H1 (cell line): ENCODE data around the gene PTH1R. TPM values are rescaled to one million over a fixed set of nuclear protein-coding genes. Genes with fewer than 3 reads are reported as not detected.
A peak's percentile ranks its signal among the peaks of the same experiment; 100 is the strongest.

Source experiments
- CTCF ChIA-PET: fragments of 300-600 bp; sonication (Branson Sonifier 250); formaldehyde crosslinking; loops from one replicate; lab custom pipeline; 2021; ENCODE audit not compliant: partially characterized antibody; lab: Charles Lee
- POLR2A ChIA-PET: fragments of 300-600 bp; sonication (Branson Sonifier 250); formaldehyde crosslinking; loops from one replicate; lab custom pipeline; 2021; ENCODE audit warnings: inconsistent platforms; ENCODE audit not compliant: partially characterized antibody; lab: Charles Lee
- DNase-seq, 2 experiments: peaks; one replicate each; pipeline versions ENCODE4 v3.0.0 to v3.0.0-alpha.2; 2010 to 2022; ENCODE audit warnings: low spot score in 2 of 2, low read depth in 1 of 2, mixed read lengths in 1 of 2
- FAIRE-seq: peaks from 2 replicates; lab custom pipeline; 2011; peaks lifted over from hg19 to GRCh38; lab: Jason Lieb, UNC
- H2AFZ ChIP-seq: 2 replicates; pipeline ENCODE4 v1.8.1; 2012; ENCODE audit warnings: low read length, inconsistent platforms
- H2AK5ac ChIP-seq: 2 replicates; pipeline ENCODE4 v1.6.1; 2013; ENCODE audit warnings: low read depth, low read length
- H2BK120ac ChIP-seq: replicated peaks from 2 replicates; pipeline ENCODE3; 2013; ENCODE audit warnings: low read depth, low read length, inconsistent platforms
- H2BK12ac ChIP-seq: 2 replicates; pipeline ENCODE4 v1.6.1; 2013; ENCODE audit warnings: low read depth, low read length
- H2BK15ac ChIP-seq: 2 replicates; pipeline ENCODE4 v1.6.1; 2013; ENCODE audit warnings: low read length
- H2BK20ac ChIP-seq: 2 replicates; pipeline ENCODE4 v1.6.1; 2013; ENCODE audit warnings: low read length
- H2BK5ac ChIP-seq: 2 replicates; pipeline ENCODE4 v1.6.1; 2013; ENCODE audit warnings: low read depth, low read length
- H3K14ac ChIP-seq: 2 replicates; pipeline ENCODE4 v1.6.1; 2013; ENCODE audit warnings: inconsistent platforms; ENCODE audit not compliant: insufficient read length
- H3K18ac ChIP-seq: 2 replicates; pipeline ENCODE4 v1.6.1; 2013; ENCODE audit warnings: low read length; ENCODE audit errors: extremely low read depth
- H3K23ac ChIP-seq: 2 replicates; pipeline ENCODE4 v1.6.1; 2013; ENCODE audit warnings: inconsistent platforms; ENCODE audit not compliant: insufficient read length
- H3K23me2 ChIP-seq: 2 replicates; pipeline ENCODE4 v1.6.1; 2013; ENCODE audit warnings: low read depth, low read length
- H3K27ac ChIP-seq: 2 replicates; pipeline ENCODE4 v1.6.1; 2011; ENCODE audit warnings: low read depth, low read length, inconsistent platforms
- H3K27me3 ChIP-seq, 4 experiments: replicated peaks in 1 of 4; 1 replicate in 1 of 4; 2 replicates in 3 of 4; pipeline versions ENCODE4 v1.6.1 to v1.8.1; 2011 to 2013; ENCODE audit warnings: low read length in 3 of 4, mild to moderate bottlenecking in 3 of 4, inconsistent platforms in 2 of 4, mixed read lengths in 2 of 4, moderate library complexity in 1 of 4; ENCODE audit not compliant: control insufficient read depth in 3 of 4, insufficient read depth in 3 of 4; ENCODE audit errors: extremely low read depth in 1 of 4
- H3K36me3 ChIP-seq, 4 experiments: 2 replicates each; pipeline versions ENCODE4 v1.6.1 to v1.8.1; 2011 to 2013; ENCODE audit warnings: mild to moderate bottlenecking in 4 of 4, low read length in 3 of 4, moderate library complexity in 2 of 4, control low read depth in 1 of 4, inconsistent platforms in 1 of 4; ENCODE audit not compliant: insufficient read depth in 4 of 4, control insufficient read depth in 2 of 4
- H3K4ac ChIP-seq: replicated peaks from 2 replicates; pipeline ENCODE3; 2013; ENCODE audit warnings: low read length, low read depth, mixed read lengths, inconsistent platforms; ENCODE audit not compliant: insufficient read length
- H3K4me1 ChIP-seq, 4 experiments: replicated peaks in 1 of 4; 1 replicate in 1 of 4; 2 replicates in 3 of 4; pipeline versions ENCODE4 v1.6.1 to v1.8.1; 2011 to 2013; ENCODE audit warnings: low read length in 3 of 4, inconsistent platforms in 2 of 4, mixed read lengths in 1 of 4; ENCODE audit not compliant: insufficient read depth in 4 of 4, control insufficient read depth in 3 of 4
- H3K4me2 ChIP-seq, 2 experiments: 2 replicates each; pipeline versions ENCODE4 v1.6.1 to v1.8.1; 2011 to 2013; ENCODE audit warnings: low read depth in 2 of 2, low read length in 2 of 2, control low read depth in 1 of 2, inconsistent platforms in 1 of 2, mild to moderate bottlenecking in 1 of 2; ENCODE audit not compliant: insufficient read depth in 1 of 2
- H3K4me3 ChIP-seq, 4 experiments: fragments of 200-600, 300-600 bp in 1 of 4; sonication (generic), shearing (Covaris generic), sonication (Bioruptor Twin) in 1 of 4; 2 replicates each; pipeline versions ENCODE4 v1.5.1 to v1.8.1; 2011 to 2016; ENCODE audit warnings: low read length in 4 of 4, low read depth in 3 of 4, control low read depth in 2 of 4, inconsistent platforms in 2 of 4, mild to moderate bottlenecking in 2 of 4, mixed read lengths in 1 of 4, moderate library complexity in 1 of 4; ENCODE audit not compliant: insufficient read depth in 2 of 4; ENCODE audit errors: extremely low read depth in 1 of 4
- H3K56ac ChIP-seq: replicated peaks from 2 replicates; pipeline ENCODE3; 2013; ENCODE audit warnings: low read depth, mild to moderate bottlenecking, mixed read lengths, low read length, inconsistent platforms; ENCODE audit not compliant: insufficient read length
- H3K79me1 ChIP-seq: 2 replicates; pipeline ENCODE4 v1.6.1; 2013; ENCODE audit warnings: low read depth, low read length, control low read depth
- H3K79me2 ChIP-seq, 2 experiments: 2 replicates each; pipeline versions ENCODE4 v1.6.1 to v1.8.1; 2012 to 2013; ENCODE audit warnings: low read length in 2 of 2, mild to moderate bottlenecking in 2 of 2, inconsistent platforms in 1 of 2; ENCODE audit not compliant: insufficient read depth in 2 of 2, control insufficient read depth in 1 of 2
- H3K9ac ChIP-seq, 4 experiments: replicated peaks in 1 of 4; 1 replicate in 1 of 4; 2 replicates in 3 of 4; pipeline versions ENCODE4 v1.6.1 to v1.8.1; 2011 to 2013; ENCODE audit warnings: low read depth in 3 of 4, low read length in 3 of 4, control low read depth in 2 of 4, mild to moderate bottlenecking in 2 of 4, moderate library complexity in 2 of 4, inconsistent platforms in 1 of 4; ENCODE audit errors: extremely low read depth in 1 of 4
- H3K9me3 ChIP-seq, 2 experiments: 2 replicates each; pipeline versions ENCODE4 v1.6.1 to v1.8.1; 2012 to 2013; ENCODE audit warnings: mild to moderate bottlenecking in 2 of 2, moderate library complexity in 2 of 2, control low read depth in 1 of 2, inconsistent platforms in 1 of 2, low read depth in 1 of 2, low read length in 1 of 2, mixed read lengths in 1 of 2; ENCODE audit not compliant: insufficient read depth in 2 of 2
- H4K20me1 ChIP-seq, 2 experiments: replicated peaks in 1 of 2; 2 replicates each; pipeline versions ENCODE3 to v1.8.1; 2011 to 2013; ENCODE audit warnings: inconsistent platforms in 2 of 2, low read length in 2 of 2, mild to moderate bottlenecking in 1 of 2; ENCODE audit not compliant: insufficient read depth in 2 of 2, control insufficient read depth in 1 of 2
- H4K5ac ChIP-seq: 2 replicates; pipeline ENCODE4 v1.6.1; 2013; ENCODE audit warnings: low read length, low read depth, mixed read lengths, inconsistent platforms; ENCODE audit not compliant: insufficient read length
- H4K8ac ChIP-seq: 2 replicates; pipeline ENCODE4 v1.8.0; 2013; ENCODE audit warnings: mild to moderate bottlenecking, moderate library complexity, low read length, inconsistent platforms; ENCODE audit not compliant: insufficient read depth; ENCODE audit errors: extremely low read depth
- H4K91ac ChIP-seq: replicated peaks from 2 replicates; pipeline ENCODE3; 2013; ENCODE audit warnings: low read length, mixed read lengths, inconsistent platforms; ENCODE audit not compliant: insufficient read length
- BCL11A ChIP-seq, 2 experiments: IDR thresholded peaks; one replicate each; pipeline ENCODE4 v1.6.1; 2011; ENCODE audit warnings: low read depth in 2 of 2, low read length in 2 of 2, mild to moderate bottlenecking in 2 of 2
- BRCA1 ChIP-seq: IDR thresholded peaks from 2 replicates; pipeline ENCODE4 v1.6.1; 2012; ENCODE audit warnings: low read depth, low read length, improper control_type of control experiment
- CTBP2 ChIP-seq: IDR thresholded peaks from 2 replicates; pipeline ENCODE4 v1.7.0; 2011; ENCODE audit warnings: borderline replicate concordance, mild to moderate bottlenecking, moderate library complexity, mixed read lengths, low read length; ENCODE audit not compliant: insufficient read depth, insufficient read length
- EGR1 ChIP-seq: IDR thresholded peaks from 2 replicates; pipeline ENCODE4 v1.6.1; 2011; ENCODE audit warnings: low read depth, low read length, borderline replicate concordance
- HDAC6 ChIP-seq: IDR thresholded peaks from one replicate; pipeline ENCODE4 v1.7.1; 2012; ENCODE audit warnings: low read depth, mild to moderate bottlenecking, inconsistent platforms, low read length, moderate library complexity
- JUN ChIP-seq: IDR thresholded peaks from 2 replicates; pipeline ENCODE4 v1.6.1; 2011; ENCODE audit warnings: low read depth, mild to moderate bottlenecking, improper control_type of control experiment, low read length
- KDM4A ChIP-seq: IDR thresholded peaks from one replicate; pipeline ENCODE4 v1.7.1; 2012; ENCODE audit warnings: low read depth, mild to moderate bottlenecking, moderate library complexity, low read length, inconsistent platforms; ENCODE audit not compliant: severe bottlenecking
- NRF1 ChIP-seq: IDR thresholded peaks from 2 replicates; pipeline ENCODE4 v1.6.1; 2011; ENCODE audit warnings: mild to moderate bottlenecking, low read depth, low read length, improper control_type of control experiment
- POLR2AphosphoS5 ChIP-seq: IDR thresholded peaks from 2 replicates; pipeline ENCODE4 v1.6.1; 2011; ENCODE audit warnings: low read depth, low read length
- RBBP5 ChIP-seq: IDR thresholded peaks from 2 replicates; pipeline ENCODE4 v1.7.1; 2012; ENCODE audit warnings: low read depth, mild to moderate bottlenecking, inconsistent platforms, low read length, moderate library complexity, borderline replicate concordance
- SAP30 ChIP-seq: fragments of 300-600 bp; sonication (generic); IDR thresholded peaks from 2 replicates; pipeline ENCODE4 v1.7.1; 2012; ENCODE audit warnings: low read length, moderate library complexity, mild to moderate bottlenecking, inconsistent platforms; ENCODE audit not compliant: insufficient read depth, insufficient replicate concordance
- SP1 ChIP-seq: IDR thresholded peaks from 2 replicates; pipeline ENCODE4 v1.6.1; 2011; ENCODE audit warnings: low read depth, low read length
- TEAD4 ChIP-seq: IDR thresholded peaks from 2 replicates; pipeline ENCODE4 v1.6.1; 2012; ENCODE audit warnings: low read depth, low read length, inconsistent platforms, mixed read lengths
- WGBS, 2 experiments: shearing (Covaris generic) in 1 of 2; methylation state at CpG; one replicate each; pipeline versions ENCODE4 v1.1.6 to v1.1.7; 2013 to 2015; ENCODE audit warnings: low lambda C conversion rate in 2 of 2, mixed read lengths in 2 of 2, inconsistent platforms in 1 of 2, low coverage in 1 of 2, missing lambda C conversion rate in 1 of 2; ENCODE audit not compliant: insufficient replicate concordance in 2 of 2, insufficient coverage in 1 of 2, insufficient read length in 1 of 2; ENCODE audit errors: extremely low coverage in 1 of 2, missing lambda C conversion rate in 1 of 2; 5-methylcytosine and 5-hydroxymethylcytosine counted together
- polyA plus RNA-seq, 7 experiments: library from polyadenylated mRNA; depleted of rRNA in 3 of 7; stranded (reverse) in 5 of 7; unstranded in 2 of 7; fragments of >200 nt in 5 of 7; fragments of 200-250 nt in 2 of 7; gene quantifications; 1 replicate in 5 of 7; 2 replicates in 1 of 7; 4 replicates in 1 of 7; pipeline versions ENCODE4 v1.2.1 to v1.2.3, GENCODE V29; 2011 to 2013; ENCODE audit warnings: missing spikeins in 2 of 7, mixed read lengths in 2 of 7
- total RNA-seq: library from RNA; stranded (reverse); fragmentation: NEBNext Ultra II Directional; extraction: Animal tissue kit (Norgen Biotek cat#: 25700); gene quantifications from 2 replicates; pipeline ENCODE4 v1.2.1, GENCODE V29; 2021
- TF ChIP-seq, protein P1 (sequence below): IDR thresholded peaks from 2 replicates; pipeline ENCODE4 v1.6.1; 2012; ENCODE audit warnings: inconsistent platforms

PTH1R gene
- total and polyA plus RNA-seq, 2 of the 8 experiments (the other 6 are each of a cell fraction or from before 2014, with no cell fraction given): 0.57 to 1.5 TPM

DNA sequence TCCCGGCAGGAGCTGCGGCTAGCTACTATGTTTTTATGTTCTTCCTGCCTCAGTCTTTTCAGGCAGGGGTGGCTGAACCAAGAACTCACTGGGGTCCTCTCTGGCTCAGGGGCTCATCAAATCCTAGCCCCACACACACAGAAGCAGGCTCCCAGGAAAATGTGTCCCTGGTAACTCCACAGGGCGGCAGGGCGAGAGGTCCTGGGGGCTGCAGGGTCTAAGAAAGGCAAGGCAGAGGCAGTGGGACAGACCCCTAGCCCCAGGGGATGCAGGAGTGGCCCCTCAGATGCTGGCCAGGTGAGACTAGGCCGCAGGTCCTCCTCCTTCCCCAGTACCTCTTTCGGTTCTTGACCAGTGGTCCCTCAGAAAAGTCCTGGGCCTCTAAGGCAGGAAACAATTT lies 48.9 kb downstream of the PTH1R start:
- Histone ChIP-seq H3K9me3 (no peaks in the 10 kb centered on the region), H4K8ac (peak overlapping the region; percentile 9; the same call in 1 of the 2 replicates), H3K36me3 (peaks cover 14 to 23% (median 19%) of the 10 kb centered on the region in 4 experiments), H3K23me2 (no peaks in the 10 kb centered on the region), H2BK12ac (no peak overlapping the region), H4K91ac (no peak overlapping the region), H2AFZ (no peak overlapping the region), H2AK5ac (no peak overlapping the region), H3K4ac (no peak overlapping the region), H3K18ac (no peak overlapping the region), H3K27ac (no peak overlapping the region), H3K4me2 (no peak overlapping the region), H3K56ac (no peak overlapping the region), H4K5ac (no peak overlapping the region), H2BK120ac (no peak overlapping the region), H3K4me3 (no peak overlapping the region), H3K4me1 (peaks cover 0 to 3% (median 0%) of the 10 kb centered on the region in 4 experiments; a peak in 1 of 7 replicates), H3K9ac (no peak overlapping the region), H3K23ac (no peak overlapping the region), H2BK20ac (no peak overlapping the region), H3K79me1 (peaks cover 15% of the 10 kb centered on the region), H3K79me2 (peaks cover 0 to 17% of the 10 kb centered on the region in 2 experiments; a peak in 1 of 4 replicates), H3K27me3 (no peaks in the 10 kb centered on the region), H4K20me1 (peaks cover 9 to 11% of the 10 kb centered on the region in 2 experiments), H3K14ac (no peak overlapping the region), H2BK5ac (no peak overlapping the region), H2BK15ac (no peak overlapping the region)
- WGBS, 2 experiments: 89% methylated on average over 6 of the region's 6 CpGs; no CpG with 5 or more reads in 1 of the 2 experiments
- ChIA-PET POLR2A (interaction anchor here (1.3 kb wide), 1 partner anchor 83 kb away, joined by 5 read pairs; no protein-coding TSS in a partner anchor), CTCF (interaction anchor here (0.9 to 9.9 kb wide), 6 partner anchors 9 to 74 kb away, joined by 3 to 104 read pairs (median 4); no protein-coding TSS in a partner anchor)
- DNase-seq (no peak), FAIRE-seq (no peak)
- TF ChIP-seq JUN (no peak), EGR1 (no peak), BCL11A (IDR thresholded peaks at IDR 0.05; ENCODE audit: low read depth in 2 of 2, low read length in 2 of 2) (no peak), CTBP2 (no peak), BRCA1 (no peak), SAP30 (no peak), SP1 (no peak), KDM4A (no peak), POLR2AphosphoS5 (no peak), RBBP5 (no peak), NRF1 (no peak), TEAD4 (no peak), HDAC6 (no peak)
- TF ChIP-seq, protein P1, sequence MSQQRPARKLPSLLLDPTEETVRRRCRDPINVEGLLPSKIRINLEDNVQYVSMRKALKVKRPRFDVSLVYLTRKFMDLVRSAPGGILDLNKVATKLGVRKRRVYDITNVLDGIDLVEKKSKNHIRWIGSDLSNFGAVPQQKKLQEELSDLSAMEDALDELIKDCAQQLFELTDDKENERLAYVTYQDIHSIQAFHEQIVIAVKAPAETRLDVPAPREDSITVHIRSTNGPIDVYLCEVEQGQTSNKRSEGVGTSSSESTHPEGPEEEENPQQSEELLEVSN: no peak
